OCI-LY3 (cell line): ENCODE measurements around the gene MYADM.

Experiments used
- H2AFZ ChIP-seq: fragments of 200-600, 300-600 bp; shearing (Covaris generic); 2 replicates; pipeline ENCODE4 v1.6.0; 2014; ENCODE audit warnings: antibody characterized with exemption, low read depth, low read length
- H3K27ac ChIP-seq: fragments of 200-600, 300-600 bp; sonication (generic); 2 replicates; pipeline ENCODE4 v1.5.1; 2014; ENCODE audit warnings: mild to moderate bottlenecking, low read length, moderate library complexity, mixed read lengths
- H3K27me3 ChIP-seq: fragments of 200-600, 300-600 bp; sonication (generic); 2 replicates; pipeline ENCODE4 v1.6.1; 2014; ENCODE audit warnings: low read depth, low read length, mixed read lengths
- H3K36me3 ChIP-seq: fragments of 200-600, 300-600 bp; sonication (generic); replicated peaks from 2 replicates; pipeline ENCODE3; 2014; ENCODE audit warnings: low read depth, low read length, mixed read lengths
- H3K4me1 ChIP-seq: fragments of 300-600, 200-600 bp; sonication (generic); 2 replicates; pipeline ENCODE4 v1.6.1; 2014; ENCODE audit warnings: low read length, mixed read lengths
- H3K4me2 ChIP-seq: fragments of 200-600, 300-600 bp; sonication (generic); 2 replicates; pipeline ENCODE4 v1.6.1; 2014; ENCODE audit warnings: low read length, mixed read lengths
- H3K4me3 ChIP-seq: fragments of 300-600, 200-600 bp; sonication (generic); 2 replicates; pipeline ENCODE4 v1.5.1; 2014; ENCODE audit warnings: antibody characterized with exemption, mild to moderate bottlenecking, low read length, moderate library complexity
- H3K79me2 ChIP-seq: fragments of 300-600, 200-600 bp; shearing (Covaris generic); 2 replicates; pipeline ENCODE4 v1.6.1; 2014; ENCODE audit warnings: mild to moderate bottlenecking, low read length, mixed read lengths
- H3K9ac ChIP-seq: fragments of 300-600, 200-600 bp; shearing (Covaris generic); 2 replicates; pipeline ENCODE4 v1.6.0; 2014; ENCODE audit warnings: mild to moderate bottlenecking, low read length, moderate library complexity
- H3K9me3 ChIP-seq: fragments of 200-600, 300-600 bp; shearing (Covaris generic); 2 replicates; pipeline ENCODE4 v1.6.1; 2014; ENCODE audit warnings: low read length, mixed read lengths; ENCODE audit not compliant: insufficient read depth
- H4K20me1 ChIP-seq: fragments of 200-600, 300-600 bp; sonication (generic); 2 replicates; pipeline ENCODE4 v1.6.1; 2016; ENCODE audit warnings: low read length, mixed read lengths; ENCODE audit not compliant: insufficient read depth
- CTCF ChIP-seq: fragments of 200-600, 300-600 bp; sonication (generic); IDR thresholded peaks from 2 replicates; pipeline ENCODE4 v1.5.1; 2014; ENCODE audit warnings: antibody characterized with exemption, low read length, low read depth
- EZH2phosphoT487 ChIP-seq: fragments of 200-600 bp; shearing (Covaris generic); IDR thresholded peaks from 2 replicates; pipeline ENCODE4 v1.6.1; 2018; ENCODE audit warnings: antibody characterized with exemption, mixed run types, low read depth

Gene MYADM

GRCh38 chr19:53896682-53897081 lies 29.0 kb downstream of the MYADM start:
- no peaks in the 10 kb centered on the region for H3K27me3 ChIP-seq
- no peaks in the 10 kb centered on the region for H3K4me1 ChIP-seq
- no peaks in the 10 kb centered on the region for H3K36me3 ChIP-seq
- no peak overlapping the region for H3K4me3 ChIP-seq
- no peaks in the 10 kb centered on the region for H4K20me1 ChIP-seq
- TF ChIP-seq EZH2phosphoT487 (no peak), CTCF (no peak)
- H3K9ac ChIP-seq, result no peak overlapping the region
- no peaks in the 10 kb centered on the region for H3K9me3 ChIP-seq
- no peaks in the 10 kb centered on the region for H3K79me2 ChIP-seq
- H3K4me2 ChIP-seq, result no peak overlapping the region
- H3K27ac ChIP-seq, result no peak overlapping the region
- H2AFZ ChIP-seq, result no peak overlapping the region

GRCh38 chr19:53897459-53897858 lies 29.8 kb downstream of the MYADM start:
- TF ChIP-seq EZH2phosphoT487, result no peak
- no peak for TF ChIP-seq CTCF

GRCh38 chr19:53898166-53898565 lies 30.5 kb downstream of the MYADM start:
- Histone ChIP-seq H3K27me3 (no peaks in the 10 kb centered on the region), H3K79me2 (no peaks in the 10 kb centered on the region), H4K20me1 (no peaks in the 10 kb centered on the region), H3K4me1 (no peaks in the 10 kb centered on the region), H3K27ac (no peak overlapping the region), H2AFZ (no peak overlapping the region), H3K4me2 (no peak overlapping the region), H3K9me3 (no peaks in the 10 kb centered on the region), H3K9ac (no peak overlapping the region), H3K4me3 (no peak overlapping the region), H3K36me3 (no peaks in the 10 kb centered on the region)
- no peak for TF ChIP-seq EZH2phosphoT487
- no peak for TF ChIP-seq CTCF

More at GRCh38 chr19:53897459-53897858, 29.8 kb downstream of the MYADM start:
- H3K9ac ChIP-seq, result no peak overlapping the region
- no peaks in the 10 kb centered on the region for H3K79me2 ChIP-seq
- no peak overlapping the region for H3K4me3 ChIP-seq
- H3K36me3 ChIP-seq, result no peaks in the 10 kb centered on the region
- no peak overlapping the region for H3K27ac ChIP-seq
- H4K20me1 ChIP-seq, result no peaks in the 10 kb centered on the region
- no peaks in the 10 kb centered on the region for H3K27me3 ChIP-seq
- H3K4me1 ChIP-seq, result no peaks in the 10 kb centered on the region
- no peak overlapping the region for H2AFZ ChIP-seq
- no peak overlapping the region for H3K4me2 ChIP-seq
- H3K9me3 ChIP-seq, result no peaks in the 10 kb centered on the region

- Histone ChIP-seq H3K4me2 (no peak overlapping the region), H3K9ac (no peak overlapping the region), H3K4me3 (no peak overlapping the region), H3K27me3 (no peaks in the 10 kb centered on the region), H2AFZ (no peak overlapping the region), H3K9me3 (no peaks in the 10 kb centered on the region), H3K79me2 (no peaks in the 10 kb centered on the region), H4K20me1 (no peaks in the 10 kb centered on the region), H3K4me1 (no peaks in the 10 kb centered on the region), H3K27ac (no peak overlapping the region), H3K36me3 (no peaks in the 10 kb centered on the region)
- TF ChIP-seq CTCF, result no peak
- TF ChIP-seq EZH2phosphoT487, result no peak
These were observed 31.1 kb downstream of the MYADM start for GRCh38 chr19:53898636-53899341.
